PFSK-1 (cell line): ENCODE results near the gene SFI1.

ENCODE experiments used
- FOXP2 ChIP-seq: optimal IDR thresholded peaks from 2 replicates; pipeline ENCODE3; 2011; ENCODE audit warnings: borderline replicate concordance, control low read depth, inconsistent platforms; ENCODE audit not compliant: insufficient read depth; ENCODE audit errors: extremely low read length, extremely low read depth
- POLR2AphosphoS5 ChIP-seq: IDR thresholded peaks from 2 replicates; pipeline ENCODE4 v1.6.1; 2012; ENCODE audit warnings: low read depth, mild to moderate bottlenecking, control low read depth, low read length, moderate library complexity
- REST ChIP-seq, 2 experiments: IDR thresholded peaks; 2 replicates each; pipeline versions ENCODE4 v1.6.1 to v1.8.0; 2011 to 2012; ENCODE audit warnings: low read depth in 2 of 2, low read length in 2 of 2, control low read depth in 1 of 2, inconsistent platforms in 1 of 2, mild to moderate bottlenecking in 1 of 2, moderate library complexity in 1 of 2; ENCODE audit not compliant: insufficient read depth in 1 of 2
- SIN3A ChIP-seq: IDR thresholded peaks from 2 replicates; pipeline ENCODE4 v1.6.1; 2012; ENCODE audit warnings: mild to moderate bottlenecking, low read length, moderate library complexity, borderline replicate concordance; ENCODE audit not compliant: insufficient read depth
- TAF1 ChIP-seq: IDR thresholded peaks from 2 replicates; pipeline ENCODE4 v1.6.1; 2012; ENCODE audit warnings: low read length, control low read depth, borderline replicate concordance; ENCODE audit not compliant: insufficient read depth

SFI1 gene

GRCh38 chr22:31477329-31477728, 19.0 kb upstream of the SFI1 start:
- no peak for TF ChIP-seq SIN3A
- TF ChIP-seq POLR2AphosphoS5 = no peak
- TF ChIP-seq FOXP2 = no peak
- no peak for TF ChIP-seq REST (IDR thresholded peaks at IDR 0.05; ENCODE audit: insufficient read depth in 1 of 2, low read depth in 2 of 2, low read length in 2 of 2)
- no peak for TF ChIP-seq TAF1

- no peak for TF ChIP-seq TAF1
- TF ChIP-seq FOXP2 = no peak
- TF ChIP-seq REST (IDR thresholded peaks at IDR 0.05; ENCODE audit: insufficient read depth in 1 of 2, low read depth in 2 of 2, low read length in 2 of 2) = no peak
- TF ChIP-seq POLR2AphosphoS5 = no peak
- no peak for TF ChIP-seq SIN3A
These were observed 15.2 kb upstream of the SFI1 start for GRCh38 chr22:31481129-31481528.

GRCh38 chr22:31486951-31487350, 9.4 kb upstream of the SFI1 start:
- no peak for TF ChIP-seq POLR2AphosphoS5
- no peak for TF ChIP-seq FOXP2
- no peak for TF ChIP-seq REST (IDR thresholded peaks at IDR 0.05; ENCODE audit: insufficient read depth in 1 of 2, low read depth in 2 of 2, low read length in 2 of 2)

GRCh38 chr22:31488346-31488883, 7.9 kb upstream of the SFI1 start:
- TF ChIP-seq SIN3A (no peak), POLR2AphosphoS5 (no peak), FOXP2 (no peak), TAF1 (no peak), REST (IDR thresholded peaks at IDR 0.05; ENCODE audit: insufficient read depth in 1 of 2, low read depth in 2 of 2, low read length in 2 of 2) (no peak)
